Kasumi-1 (cell line): ENCODE results near the gene SELENOF.

Experiments used
- DNase-seq, 2 experiments: peaks; one replicate each; lab custom pipeline; 2025; lab: John Stamatoyannopoulos, UW

SELENOF gene

GRCh38 chr1:86913896-86914600 lies at the start of gene SELENOF:
SELENOF (minus strand) TSS chr1:86914126; CDS start chr1:86914111, 15 bp downstream.
- DNase-seq: peak; percentile 99

DNA sequence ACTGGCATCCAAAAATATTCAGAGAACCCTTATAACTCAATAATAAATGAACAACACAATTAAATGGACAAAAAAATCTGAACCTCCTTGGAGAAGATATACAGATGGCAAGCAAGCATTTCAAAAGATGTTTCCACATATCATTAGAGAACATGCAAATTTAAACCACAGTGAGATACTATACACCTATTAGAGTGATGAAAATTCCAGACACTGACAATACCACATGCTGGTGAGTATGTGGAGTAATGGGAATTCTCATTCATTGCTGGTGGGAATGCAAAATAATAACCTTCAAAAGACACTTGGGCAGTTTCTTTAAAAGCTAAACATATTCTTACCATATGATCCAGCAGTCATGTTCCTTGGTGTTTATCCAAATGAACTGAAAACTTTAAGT lies 46.6 kb upstream of the SELENOF start:
- DNase-seq: no peak

DNA sequence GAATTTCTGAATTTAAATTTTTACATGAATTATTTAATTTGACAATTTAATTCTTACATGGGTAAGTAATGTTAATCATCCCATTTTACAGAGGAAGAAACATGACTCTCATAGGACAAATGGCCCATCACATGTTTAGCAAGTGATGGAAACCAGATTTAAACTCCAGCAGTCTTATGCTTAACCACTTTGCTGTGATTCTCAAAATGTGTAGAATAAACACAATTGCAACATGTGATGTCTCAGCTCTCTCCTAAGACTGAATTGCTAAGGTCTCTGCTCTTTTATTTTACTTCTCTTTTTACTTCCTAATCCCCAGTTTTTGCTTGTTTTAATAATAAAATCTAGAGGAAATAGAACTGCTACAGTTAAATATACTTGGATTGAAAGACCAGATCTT lies 43.3 kb upstream of the SELENOF start:
- DNase-seq: no peak

DNA sequence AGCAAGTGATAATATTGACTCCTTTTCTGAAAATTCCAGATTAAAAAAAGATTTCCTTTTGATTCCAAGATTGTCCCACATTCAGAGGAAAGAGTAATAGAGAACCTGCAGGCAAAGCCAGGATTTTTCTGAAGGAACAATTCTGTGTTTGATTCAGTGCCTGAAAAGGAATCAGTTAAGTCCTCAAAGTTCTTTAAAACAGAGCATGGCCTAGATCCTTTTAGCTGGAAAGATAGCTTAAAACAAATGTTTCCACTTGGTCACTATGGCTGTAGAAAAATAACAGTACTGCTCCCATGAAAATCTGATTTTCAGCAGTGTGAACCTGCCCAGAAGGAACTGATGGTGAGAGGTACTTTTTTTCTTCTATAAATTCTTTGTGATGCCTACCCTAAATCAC lies 42.3 kb upstream of the SELENOF start:
- no peak for DNase-seq

- DNase-seq: no peak
These were observed 41.8 kb upstream of the SELENOF start for GRCh38 chr1:86955678-86956077.

- no peak for DNase-seq
These were observed 39.2 kb upstream of the SELENOF start for GRCh38 chr1:86953167-86953566.

DNA sequence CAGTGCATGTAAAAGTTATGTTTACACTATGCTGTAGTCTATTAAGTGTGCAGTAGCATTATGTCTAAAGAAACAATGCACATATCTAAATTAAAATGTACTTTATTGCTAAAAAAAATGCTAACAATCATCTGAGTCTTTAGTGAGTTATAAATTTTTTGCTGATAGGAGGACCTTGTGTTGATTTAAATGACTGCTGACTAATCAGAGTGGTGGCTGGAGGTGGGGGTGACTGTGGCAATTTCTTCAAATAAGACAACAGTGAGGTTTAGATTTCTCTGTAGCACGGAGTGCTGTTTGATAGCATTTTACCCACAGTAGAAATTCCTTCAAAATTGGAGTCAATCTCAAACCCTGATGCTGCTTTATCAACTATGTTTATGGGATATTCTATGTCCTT lies 37.5 kb upstream of the SELENOF start:
- no peak for DNase-seq

DNA sequence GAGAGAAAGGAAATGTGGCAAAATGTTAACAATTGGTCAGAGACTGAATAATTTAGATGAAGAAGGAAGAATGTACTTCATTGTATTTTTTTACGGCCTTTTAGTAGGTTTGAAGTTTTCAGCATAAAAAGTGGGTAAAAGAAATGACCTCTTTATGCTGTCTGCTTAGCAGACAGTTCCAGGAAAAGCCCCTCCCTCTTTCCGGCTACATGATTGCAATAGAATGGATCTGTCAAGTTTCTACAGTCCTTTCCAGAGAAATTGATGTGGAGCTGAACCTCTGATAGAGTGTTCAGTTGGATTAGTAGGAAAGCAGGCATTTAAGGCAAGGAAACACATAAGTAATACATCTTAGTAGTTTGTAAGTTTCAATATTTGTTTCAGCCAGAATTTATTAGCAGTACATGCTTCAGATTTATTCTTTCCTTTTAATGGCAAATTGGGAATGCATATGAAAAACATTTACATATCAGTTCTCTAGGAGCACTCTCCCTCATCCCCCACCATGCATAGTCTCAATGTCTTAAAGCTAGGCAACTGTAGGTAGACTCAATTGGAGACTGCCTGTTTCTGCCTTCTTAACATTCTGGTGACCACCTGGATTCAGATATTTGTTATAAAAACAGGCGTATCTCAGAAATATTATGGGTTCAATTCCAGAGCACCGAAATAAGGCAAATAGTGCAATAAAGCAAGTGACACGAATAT lies 36.9 kb upstream of the SELENOF start:
- DNase-seq: no peak

- DNase-seq: no peak
These were observed 34.3 kb upstream of the SELENOF start for GRCh38 chr1:86948212-86948611.

DNA sequence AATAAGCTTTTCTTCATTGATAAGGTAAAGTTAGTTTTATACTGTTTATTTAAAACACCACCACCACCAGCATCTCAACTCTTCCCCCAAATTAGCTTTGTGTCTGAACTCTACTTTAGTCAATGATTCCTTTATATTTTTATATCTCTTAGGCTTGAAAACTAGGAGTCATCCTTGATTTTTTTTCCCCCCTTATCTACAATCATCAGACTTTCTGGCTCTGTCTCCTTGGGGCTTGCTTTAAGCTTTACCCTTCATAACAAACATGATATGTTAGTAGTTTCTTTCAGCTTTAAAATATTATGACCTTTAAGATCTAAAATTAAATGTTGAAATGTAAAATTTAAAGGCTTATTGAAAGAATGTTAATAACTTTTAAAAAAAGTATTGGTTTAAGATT lies 28.8 kb upstream of the SELENOF start:
- DNase-seq: no peak

GRCh38 chr1:86942042-86942441 lies 28.1 kb upstream of the SELENOF start:
- no peak for DNase-seq

DNA sequence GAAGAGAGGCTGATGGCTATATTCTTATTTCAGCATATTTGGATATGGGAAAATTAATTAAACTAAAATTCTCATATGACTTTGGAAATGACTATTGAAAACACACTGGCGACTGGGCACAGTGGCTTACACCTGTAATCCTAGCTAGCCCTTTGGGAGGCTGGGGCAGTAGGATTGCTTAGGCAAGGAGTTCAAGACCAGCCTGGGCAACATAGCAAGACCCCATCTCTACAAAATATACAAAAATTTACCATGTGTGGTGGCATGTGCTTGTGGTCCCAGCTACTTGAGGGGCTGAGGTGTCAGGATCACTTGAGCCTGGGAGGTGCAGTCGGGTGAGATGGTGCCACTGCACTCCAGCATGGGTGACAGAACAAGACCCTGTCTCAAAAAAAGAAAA lies 26.7 kb upstream of the SELENOF start:
- no peak for DNase-seq

GRCh38 chr1:86939406-86939805 lies 25.5 kb upstream of the SELENOF start:
- no peak for DNase-seq

DNA sequence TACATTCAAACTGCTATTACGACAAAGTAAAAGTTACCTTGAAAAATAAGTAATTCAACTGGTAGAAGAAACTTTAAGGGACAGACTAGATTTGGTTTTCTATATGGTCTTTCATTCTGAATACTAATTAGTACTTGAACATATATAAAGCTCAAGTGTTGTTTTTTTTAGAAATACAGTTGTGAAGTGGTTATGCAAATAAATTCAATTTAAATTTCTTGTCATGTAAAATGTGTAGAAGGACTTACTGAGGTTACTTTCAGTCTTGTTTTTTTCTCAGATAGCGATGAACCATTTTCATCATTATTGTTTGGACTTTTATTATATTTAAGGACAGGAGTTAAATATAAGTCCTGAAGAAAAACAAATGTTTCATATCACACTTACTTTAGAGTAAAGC lies 24.9 kb upstream of the SELENOF start:
- DNase-seq: no peak

DNA sequence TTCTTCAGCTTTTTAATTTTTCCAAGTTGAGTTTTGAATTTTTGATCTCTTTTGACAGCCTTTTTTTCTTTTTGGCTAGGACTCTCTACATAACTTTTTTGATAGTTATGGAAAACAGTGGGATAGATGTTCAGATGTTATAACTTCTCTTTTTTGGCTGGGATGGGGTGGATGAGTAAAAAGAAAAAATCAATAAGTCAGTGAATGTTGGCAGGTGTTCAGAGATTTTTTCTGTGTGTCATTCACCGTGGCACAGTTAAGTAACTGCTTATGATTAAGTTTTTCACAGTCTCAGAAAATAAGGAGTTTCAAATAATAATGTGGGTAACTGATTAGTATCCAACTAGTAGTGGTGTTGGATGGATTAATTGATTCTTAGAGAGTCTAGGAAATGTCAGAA lies 24.5 kb upstream of the SELENOF start:
- no peak for DNase-seq

DNA sequence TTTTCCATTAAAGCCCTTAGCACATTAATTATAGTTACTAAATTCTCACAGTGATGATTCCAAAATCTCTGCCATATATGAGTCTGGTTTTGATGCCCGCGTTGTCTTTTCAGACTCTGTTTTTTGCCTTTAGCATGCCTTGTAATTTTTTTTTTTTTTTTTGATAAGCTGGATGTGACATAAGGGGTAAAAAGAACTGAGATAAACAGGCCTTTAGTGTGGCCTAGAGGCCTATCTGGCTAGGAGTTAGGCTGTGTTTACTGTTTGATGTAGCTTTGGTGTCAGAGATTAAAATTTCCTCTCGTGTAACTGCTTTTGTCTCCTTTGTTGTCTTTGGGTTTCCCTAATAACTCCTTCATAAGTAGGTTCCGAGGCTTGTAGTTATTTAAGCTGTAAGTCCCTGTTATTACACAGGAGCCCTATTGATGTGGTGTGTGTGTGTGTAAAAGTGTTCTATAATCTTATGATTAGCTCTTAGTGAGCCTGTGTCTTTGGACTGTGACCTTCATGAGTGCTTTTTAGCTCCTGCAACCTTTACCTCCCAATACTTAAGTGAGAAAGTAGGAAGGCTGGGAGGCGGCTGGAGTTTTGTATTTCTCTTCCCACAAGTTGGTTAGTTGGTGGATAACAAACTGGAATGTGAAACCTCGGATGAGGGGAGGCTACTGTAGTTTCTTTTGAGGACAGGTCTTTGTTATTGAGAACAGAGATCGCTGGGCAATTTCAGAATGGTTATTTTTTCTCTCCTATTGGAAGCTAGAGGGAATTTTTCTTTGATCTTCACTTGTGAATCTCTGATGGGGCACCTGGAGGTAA lies 19.8 kb upstream of the SELENOF start:
- no peak for DNase-seq

GRCh38 chr1:86933051-86933450 lies 19.1 kb upstream of the SELENOF start:
- DNase-seq: no peak

GRCh38 chr1:86928819-86929218 lies 14.9 kb upstream of the SELENOF start:
- DNase-seq: no peak

GRCh38 chr1:86926883-86927282 lies 13.0 kb upstream of the SELENOF start:
- DNase-seq: no peak

- no peak for DNase-seq
These were observed 11.8 kb upstream of the SELENOF start for GRCh38 chr1:86925742-86926141.

- no peak for DNase-seq
These were observed 10.5 kb upstream of the SELENOF start for GRCh38 chr1:86924324-86924960.

GRCh38 chr1:86922445-86922844 lies 8.5 kb upstream of the SELENOF start:
- DNase-seq: no peak
